Measurements from ENCODE around the gene THY1.

Gene THY1

GRCh38 chr11:119381181-119381988 is 41.6 kb downstream of the THY1 start, which contains the start of gene USP2:
Gene USP2 (minus strand): TSS chr11:119381690. CDS start chr11:119373480, 8,210 bp downstream.
- peak; percentile 96 for DNase-seq

GRCh38 chr11:119380827-119381180 is 42.2 kb downstream of the THY1 start:
- DNase-seq: no peak

- DNase-seq: no peak
Observed at GRCh38 chr11:119380160-119380826, 42.7 kb downstream of the THY1 start.

- no peak for DNase-seq
Observed at GRCh38 chr11:119378851-119379465, 44.0 kb downstream of the THY1 start.

- no peak for DNase-seq
Observed at GRCh38 chr11:119377961-119378667, 44.9 kb downstream of the THY1 start.

GRCh38 chr11:119377112-119377901 is 45.7 kb downstream of the THY1 start:
- no peak for DNase-seq

- DNase-seq: no peak
Observed at GRCh38 chr11:119376197-119376847, 46.6 kb downstream of the THY1 start.

- DNase-seq: no peak
Observed at GRCh38 chr11:119375337-119376196, 47.4 kb downstream of the THY1 start.

GRCh38 chr11:119374632-119375336 is 48.2 kb downstream of the THY1 start:
- no peak for DNase-seq

GRCh38 chr11:119373921-119374631 is 48.9 kb downstream of the THY1 start:
- DNase-seq: peak; percentile 25 to 28

- no peak for DNase-seq
Observed at GRCh38 chr11:119373059-119373920, 49.7 kb downstream of the THY1 start.

- no peak for DNase-seq
Observed at GRCh38 chr11:119372260-119373058, 50.5 kb downstream of the THY1 start.

- no peak for DNase-seq
Observed at GRCh38 chr11:119371778-119372182, 51.2 kb downstream of the THY1 start.

GRCh38 chr11:119371067-119371601 is 51.8 kb downstream of the THY1 start:
- no peak for DNase-seq

GRCh38 chr11:119370486-119371046 is 52.4 kb downstream of the THY1 start:
- no peak for DNase-seq

- no peak for DNase-seq
Observed at GRCh38 chr11:119369132-119369925, 53.6 kb downstream of the THY1 start.

Measured in activated CD4-positive, alpha-beta T cell treated with anti-CD3 and anti-CD28 coated beads, Interleukin-2, amount 50 U/mL, for 4 hours (primary cell).